HG02588 (cell line): ENCODE results near the gene WWC1.
"Not testable (repeated sequence)": the region's sequence is repeated elsewhere in the genome, so short reads cannot be mapped to it uniquely, and the experiment has no call there.

Experiments
- ATAC-seq: cut with Tn5 transposase; IDR thresholded peaks from one replicate; pipeline ENCODE4 v1.9.1; 2021; ENCODE audit warnings: mild to moderate bottlenecking, moderate library complexity; ENCODE audit not compliant: unreplicated experiment

The WWC1 gene

DNA sequence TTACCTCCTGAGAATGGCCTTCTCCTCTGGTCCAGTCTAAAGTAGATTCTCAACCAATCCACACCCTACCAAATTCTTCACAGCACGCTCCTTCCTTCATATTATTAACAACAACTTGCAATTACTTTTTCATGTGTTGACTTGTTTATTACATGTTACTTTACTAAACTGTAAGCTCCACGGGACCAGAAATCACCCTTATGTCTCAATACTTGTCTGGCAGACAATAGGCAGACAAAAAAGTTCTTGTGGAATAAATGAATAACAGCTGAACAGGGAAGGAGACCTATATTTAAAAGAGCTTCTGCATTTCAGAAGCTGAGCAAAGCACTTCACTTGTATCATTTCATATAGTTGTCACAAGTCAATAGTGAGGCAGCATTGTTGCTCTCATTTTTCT lies 5.7 kb upstream of the WWC1 start:
- ATAC-seq: no peak

GRCh38 chr5:168286386-168286785 lies 5.1 kb upstream of the WWC1 start:
- ATAC-seq: no peak

DNA sequence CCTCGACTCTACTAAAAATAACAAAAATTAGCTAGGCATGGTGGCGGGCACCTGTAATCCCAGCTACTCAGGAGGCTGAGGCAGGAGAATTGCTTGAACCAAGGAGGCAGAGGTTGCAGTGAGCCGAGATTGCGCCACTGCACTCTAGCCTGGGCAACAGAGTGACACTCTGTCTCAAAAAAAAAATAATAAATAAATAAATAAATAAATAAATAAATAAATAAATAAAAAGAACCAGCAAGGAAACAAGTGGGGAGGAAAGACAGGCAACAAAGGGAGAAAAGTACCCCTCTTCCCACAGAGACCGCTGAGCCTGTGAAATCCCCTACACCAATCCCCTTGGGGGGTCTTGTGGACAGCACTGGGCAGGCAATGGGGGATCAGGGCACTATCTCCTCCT lies 4.6 kb upstream of the WWC1 start:
- ATAC-seq: not testable (repeated sequence)

DNA sequence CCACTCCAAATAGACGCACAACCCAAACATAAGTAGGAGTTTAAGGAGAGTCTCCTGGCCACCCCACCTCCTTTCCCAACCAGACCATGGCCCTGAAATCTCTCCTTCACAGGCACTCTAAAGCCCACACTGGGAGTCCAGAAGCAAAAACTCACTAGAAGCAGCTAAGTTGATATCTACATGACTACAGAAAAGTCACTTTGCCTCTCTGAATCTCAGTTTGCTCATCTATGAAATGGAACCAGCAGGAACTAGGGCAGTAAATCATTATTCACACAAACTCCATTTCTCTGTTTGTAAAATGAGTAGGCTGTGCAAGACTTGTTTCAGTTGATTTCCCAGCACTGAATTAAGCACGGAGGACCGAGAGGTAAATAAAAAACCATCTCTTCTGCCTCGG lies 4.1 kb upstream of the WWC1 start:
- ATAC-seq: no peak

- no peak for ATAC-seq
Measured at GRCh38 chr5:168288349-168289245, 2.8 kb upstream of the WWC1 start.

GRCh38 chr5:168290902-168291341 lies 523 bp upstream of the WWC1 start:
- no peak for ATAC-seq

GRCh38 chr5:168291964-168292785 lies 730 bp downstream of the WWC1 start:
- peak; percentile 9 for ATAC-seq

- no peak for ATAC-seq
Measured at GRCh38 chr5:168292786-168293696, 1.6 kb downstream of the WWC1 start.

GRCh38 chr5:168295574-168296201 lies 4.2 kb downstream of the WWC1 start:
- no peak for ATAC-seq

- no peak for ATAC-seq
Measured at GRCh38 chr5:168296682-168297081, 5.2 kb downstream of the WWC1 start.

- ATAC-seq: no peak
Measured at GRCh38 chr5:168298949-168299348, 7.5 kb downstream of the WWC1 start.

DNA sequence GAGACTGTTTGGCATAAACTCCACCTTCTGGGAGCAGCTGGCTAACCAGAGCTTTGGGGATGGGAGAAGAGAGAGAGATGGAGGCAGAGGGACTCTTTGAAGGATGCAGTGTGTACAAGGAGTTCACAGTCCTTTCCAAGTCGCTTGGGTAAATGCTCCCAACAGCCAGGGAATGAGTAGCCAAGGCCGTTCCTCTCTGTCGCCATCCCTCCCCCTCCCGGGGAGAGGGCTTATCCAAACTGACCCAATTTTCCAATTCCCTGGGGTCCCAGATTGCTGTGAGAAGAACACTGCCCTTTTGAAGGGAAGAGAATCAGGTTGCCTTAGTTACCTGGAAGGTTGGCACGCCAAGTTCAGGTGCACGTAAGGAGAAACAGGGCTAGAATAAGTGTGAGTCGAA lies 7.9 kb downstream of the WWC1 start:
- no peak for ATAC-seq

GRCh38 chr5:168300326-168301182 lies 9.1 kb downstream of the WWC1 start:
- ATAC-seq: no peak

DNA sequence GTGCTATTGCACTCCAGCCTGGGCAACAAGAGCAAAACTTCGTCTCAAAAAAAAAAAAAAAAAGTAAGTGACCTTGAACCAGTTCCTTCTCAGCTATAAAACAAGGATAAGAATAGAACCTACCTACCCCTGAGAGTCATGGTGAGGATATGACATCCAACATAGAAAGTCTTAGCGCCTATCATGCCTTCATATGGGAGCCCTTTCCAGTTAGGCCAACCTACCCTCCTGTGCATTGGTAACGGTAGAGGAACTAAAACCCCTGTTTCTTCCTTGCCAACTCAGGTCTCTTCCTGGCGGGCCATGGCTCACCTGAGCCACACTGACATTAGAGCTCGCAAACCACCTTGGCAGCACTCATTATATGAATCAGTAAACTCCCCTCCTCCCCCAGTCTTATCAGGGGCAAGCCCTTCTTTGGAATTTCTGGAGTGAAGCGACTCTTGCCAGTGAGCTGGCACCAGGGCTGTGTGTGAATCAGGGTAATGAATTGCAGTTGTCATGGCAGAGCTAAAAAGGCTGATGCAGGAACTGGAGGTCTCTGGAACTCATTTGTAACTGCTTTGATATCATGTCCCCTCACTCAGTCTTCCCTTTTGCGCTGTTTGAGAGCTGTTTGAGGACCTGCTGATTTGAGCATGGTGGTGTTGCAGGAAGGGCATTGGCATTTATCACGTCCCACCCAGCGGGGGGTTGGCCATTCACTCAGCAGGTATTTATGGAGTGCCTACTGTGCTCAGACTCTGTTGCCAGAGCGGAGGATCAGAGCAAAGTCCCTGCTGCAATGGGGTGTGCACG lies 10.3 kb downstream of the WWC1 start:
- ATAC-seq: no peak

DNA sequence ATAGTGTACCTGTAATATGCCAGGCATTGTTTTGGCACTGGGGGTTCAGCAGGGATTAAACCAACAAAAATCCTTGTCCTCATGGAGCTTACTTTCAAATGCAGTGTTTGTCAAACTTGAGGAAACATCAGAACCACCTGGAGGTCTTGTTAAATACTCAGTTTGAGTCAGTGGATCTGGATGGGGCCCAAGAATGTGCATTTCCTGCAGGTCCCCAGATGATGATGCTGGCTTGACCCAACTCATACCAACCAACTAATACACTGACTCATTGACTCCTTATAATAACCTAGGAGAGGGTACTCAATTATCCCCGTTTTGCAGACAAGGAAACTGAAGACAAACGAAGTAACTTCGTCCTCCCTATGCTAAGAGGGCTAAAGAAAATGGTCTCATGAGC lies 11.3 kb downstream of the WWC1 start:
- ATAC-seq: no peak

GRCh38 chr5:168303393-168304025 lies 12.1 kb downstream of the WWC1 start:
- no peak for ATAC-seq

- no peak for ATAC-seq
Measured at GRCh38 chr5:168304349-168304748, 12.9 kb downstream of the WWC1 start.

GRCh38 chr5:168305281-168305680 lies 13.8 kb downstream of the WWC1 start:
- ATAC-seq: no peak
